Heart left ventricle (tissue), 13 donors: ENCODE data around the gene MAGI2.

Source experiments
- CTCF ChIP-seq, 12 donors: fragments of 200-600 bp; sonication (generic) in 4 of 12; IDR thresholded peaks; one replicate each; pipeline versions ENCODE4 v1.5.0 to v1.8.0; 2018 to 2022; ENCODE audit warnings: antibody characterized with exemption in 12 of 12, mild to moderate bottlenecking in 5 of 12
- POLR2A ChIP-seq, 2 donors: fragments of 450-650 bp; IDR thresholded peaks; one replicate each; pipeline ENCODE4 v1.6.1; 2017; ENCODE audit warnings: antibody characterized with exemption in 2 of 2, mild to moderate bottlenecking in 2 of 2, moderate library complexity in 2 of 2
- donor health status: ischemic (EF 13 %, LVEDD 7.1; RV severe dilation, severe dysfunction).
- donor health status: DM: no; HTN: yes; CAD: no.
- donor health status: DM: no; HTN: no; CAD: no.
- donor health status: ischemic (EF 25% LVEDD 6.9; RV normal size, moderate dysfunction).
- donor health status: ischemic (EF 25% LVEDD 5.7; RV mildly dilated, moderate dysfunction).
- donor health status: ischemic (EF 35%, LVEDD 5.7; RV mildly dilated, moderate dysfunction).
- donor health status: nonischemic (EF 11% LVEDD 7.7; RV severe dilation, severe dysfunction).
- donor health status: DM: yes; HTN: yes; CAD: no.
- donor health status: PGD.
- donor health status: ischemic (EF 29% LVEDD 5.4; RV normal size, mild dysfunction).
- donor health status: nonischemic (EF 23%, LVEDD 6.1; RV moderate dilation, normal function).

GRCh38 chr7:79453266-79453557 lies 255 bp downstream of the MAGI2 start:
- TF ChIP-seq CTCF (IDR thresholded peaks at IDR 0.05) (no peak), POLR2A (IDR thresholded peaks at IDR 0.05) (no peak)
